GM19023 (cell line): Measurements from ENCODE around the gene SPEF1.

ENCODE experiments used
- ATAC-seq: cut with Tn5 transposase; IDR thresholded peaks from one replicate; pipeline ENCODE4 v1.9.1; 2021; ENCODE audit warnings: mild to moderate bottlenecking, moderate library complexity; ENCODE audit not compliant: unreplicated experiment

The SPEF1 gene

DNA sequence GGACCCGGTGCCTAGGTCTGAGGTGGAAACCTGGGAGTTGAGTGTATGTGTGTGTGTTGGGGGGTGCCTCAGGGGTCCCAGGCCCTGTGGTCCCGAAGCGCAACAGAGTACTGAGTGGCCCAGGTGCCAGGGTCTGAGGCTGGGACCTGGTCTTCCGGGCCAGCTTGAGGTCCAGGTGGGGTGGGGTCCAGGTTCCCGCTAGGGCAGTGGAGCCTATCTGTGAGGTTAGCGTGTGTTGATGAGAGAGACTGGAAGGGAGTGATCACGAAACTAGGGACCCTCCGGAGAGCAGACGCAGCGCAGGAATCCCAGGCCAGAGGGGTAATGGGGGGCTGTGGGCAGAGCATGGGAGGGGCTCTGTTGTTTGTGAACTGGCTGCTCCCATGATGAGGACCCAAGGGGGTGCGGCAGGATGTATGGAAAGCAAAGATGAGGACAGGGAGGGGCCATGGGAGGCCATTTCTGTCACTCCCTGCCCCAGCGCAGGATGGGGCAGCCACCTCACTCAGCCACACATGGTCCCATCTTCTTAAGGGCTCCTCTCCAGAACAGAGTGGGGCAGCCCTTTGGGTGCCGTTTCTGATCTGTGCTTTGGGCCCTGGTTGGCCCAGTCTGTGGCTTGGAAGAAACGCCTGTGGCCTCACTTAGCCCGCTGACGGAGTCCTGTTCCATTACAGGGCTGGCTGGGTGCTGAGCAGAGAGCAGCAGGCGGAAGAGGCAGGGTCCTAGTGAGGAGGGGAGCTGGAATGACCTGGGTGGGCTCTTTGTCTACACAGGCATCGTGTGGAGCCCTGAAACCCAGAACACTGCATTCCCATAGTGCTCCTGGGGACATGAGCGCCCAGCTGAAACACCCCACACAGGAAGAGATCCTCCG is 47.9 kb downstream of the SPEF1 start:
- no peak for ATAC-seq

DNA sequence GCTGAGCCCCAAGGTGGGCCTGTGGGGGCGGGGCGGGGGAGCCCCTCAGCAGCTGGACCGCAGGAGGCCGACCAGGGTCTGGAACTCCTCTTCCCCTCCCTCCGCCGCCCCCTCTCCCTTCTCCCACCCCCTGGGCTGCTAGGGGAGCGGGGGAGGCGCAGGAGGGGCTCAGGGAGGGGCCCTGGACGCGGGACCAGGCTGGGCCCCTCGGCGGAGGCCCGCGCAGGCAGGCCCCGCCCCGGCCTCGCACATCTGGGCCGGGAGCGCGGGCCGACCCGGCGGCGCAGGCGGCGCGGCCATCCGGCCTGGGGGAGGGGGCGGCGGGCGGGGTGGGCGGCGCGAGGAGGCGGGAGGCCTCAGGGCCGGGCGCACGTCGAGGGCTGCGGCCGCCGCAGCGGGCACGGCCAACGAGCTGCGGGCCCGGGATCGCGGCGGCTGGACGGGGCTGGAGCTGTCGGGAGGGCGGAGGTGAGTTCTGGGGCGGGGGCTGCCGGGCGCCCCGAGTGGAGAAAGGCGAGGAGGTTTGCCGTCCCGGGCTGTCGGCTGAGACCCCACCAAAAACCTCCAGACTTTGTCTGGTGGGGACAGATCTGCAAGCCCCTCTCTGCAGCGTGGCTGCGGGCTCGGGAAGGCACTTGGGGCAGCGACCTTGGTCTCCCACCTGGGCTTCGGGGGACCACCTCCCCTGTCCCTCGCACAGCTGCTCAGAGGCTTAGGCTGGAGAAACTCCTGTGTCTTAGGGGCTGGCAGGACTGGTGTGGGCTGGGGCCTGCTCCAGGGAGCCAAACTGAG is 48.7 kb downstream of the SPEF1 start, which contains the start of gene HSPA12B:
TSS of gene HSPA12B (plus strand) at position 359 of the 792 bp plus-strand sequence. CDS start 5,990 bp downstream, outside the sequence.
- ATAC-seq, result no peak

DNA sequence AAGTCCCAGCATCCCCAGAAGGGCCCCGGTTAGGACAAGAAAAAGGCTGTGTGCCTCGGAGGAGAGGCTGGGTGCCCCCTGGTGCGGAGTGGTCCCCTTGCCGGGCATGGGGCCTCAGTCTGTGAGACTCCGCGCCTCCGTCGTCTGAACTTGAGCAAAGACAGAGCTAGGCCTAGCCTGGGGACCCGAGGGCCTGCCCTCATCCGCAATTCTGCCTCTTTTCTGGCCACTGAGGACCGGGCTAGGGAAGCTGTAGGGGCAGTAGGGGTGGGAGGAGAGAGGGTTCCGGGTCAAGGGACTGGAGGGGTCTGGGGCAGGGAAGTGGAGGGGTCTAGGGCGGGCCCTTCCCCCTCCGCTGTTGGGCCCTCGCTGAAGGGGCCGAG is 49.3 kb downstream of the SPEF1 start:
- no peak for ATAC-seq

DNA sequence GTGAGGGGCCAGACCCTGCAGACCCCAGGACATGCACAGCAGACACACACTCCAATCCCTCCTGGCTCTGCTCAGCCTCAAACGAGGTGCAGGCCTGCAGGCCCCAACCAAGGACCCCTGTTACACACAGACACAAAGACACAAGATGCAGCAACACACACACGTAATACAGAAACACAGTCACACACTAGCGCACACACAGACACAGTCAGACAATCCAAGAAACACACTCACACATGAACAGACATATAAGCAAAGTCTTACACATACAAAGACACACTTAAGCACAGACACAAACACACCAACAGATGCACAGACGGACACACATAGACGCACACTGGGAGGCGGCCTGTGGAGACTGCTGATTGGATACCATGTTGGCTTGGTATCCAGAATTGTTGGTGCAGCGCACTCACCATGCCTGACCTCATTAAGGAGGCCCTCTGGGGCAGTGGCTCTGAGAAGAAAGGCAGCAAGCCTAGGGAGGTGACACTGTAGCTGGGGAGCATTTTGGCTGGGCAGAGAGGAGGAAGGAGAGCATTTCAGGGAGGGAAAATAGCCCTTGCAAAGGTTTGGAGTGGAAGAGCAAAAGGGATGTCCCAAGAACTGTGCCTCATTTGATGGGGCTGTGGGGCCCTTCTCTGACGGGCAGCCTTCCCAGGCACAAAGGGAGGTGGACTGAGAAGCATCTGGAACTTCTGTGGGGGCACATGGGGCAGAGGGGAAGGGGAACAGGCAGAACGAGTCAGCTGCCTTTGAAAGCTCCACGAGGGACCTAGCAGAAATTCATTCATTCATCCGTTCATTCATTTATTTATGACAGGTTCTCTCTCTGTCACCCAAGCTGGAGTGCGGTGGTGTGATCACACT is 50.2 kb downstream of the SPEF1 start:
- no peak for ATAC-seq

DNA sequence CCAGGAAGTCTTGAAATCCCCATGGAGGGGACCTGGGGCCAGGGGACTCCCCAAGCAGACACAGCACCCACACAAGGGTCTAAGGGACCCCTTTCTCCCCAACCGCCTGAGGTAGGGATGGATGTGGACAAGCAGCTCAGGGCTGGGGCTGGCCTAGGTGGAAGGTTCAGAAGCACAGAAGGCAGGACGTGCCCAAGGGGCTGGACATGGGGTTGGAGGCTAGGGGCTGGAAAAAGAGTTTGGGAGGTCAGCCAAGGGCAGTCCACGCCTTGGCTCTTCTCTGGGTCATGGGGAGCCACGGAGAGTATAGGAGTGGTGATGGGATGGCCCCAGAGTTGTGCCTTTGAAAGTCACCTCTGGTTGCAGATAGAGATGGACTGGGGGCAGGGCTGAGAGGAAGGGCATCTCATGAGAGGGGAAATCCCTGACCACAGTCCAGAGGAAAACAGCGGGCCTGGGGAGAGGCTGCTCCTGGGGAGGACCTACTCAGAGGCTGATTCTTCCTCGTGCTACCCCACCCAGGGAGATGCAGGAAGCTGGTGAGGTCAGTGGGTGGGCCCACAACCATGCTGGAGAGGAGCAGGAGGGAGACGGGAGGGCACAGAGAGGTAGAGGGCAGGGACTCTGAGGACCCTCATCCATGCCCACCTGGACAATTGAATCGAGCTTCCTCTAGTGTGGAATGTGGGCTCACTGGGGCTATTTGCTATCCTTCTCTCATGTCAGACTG is 51.3 kb downstream of the SPEF1 start:
- no peak for ATAC-seq

DNA sequence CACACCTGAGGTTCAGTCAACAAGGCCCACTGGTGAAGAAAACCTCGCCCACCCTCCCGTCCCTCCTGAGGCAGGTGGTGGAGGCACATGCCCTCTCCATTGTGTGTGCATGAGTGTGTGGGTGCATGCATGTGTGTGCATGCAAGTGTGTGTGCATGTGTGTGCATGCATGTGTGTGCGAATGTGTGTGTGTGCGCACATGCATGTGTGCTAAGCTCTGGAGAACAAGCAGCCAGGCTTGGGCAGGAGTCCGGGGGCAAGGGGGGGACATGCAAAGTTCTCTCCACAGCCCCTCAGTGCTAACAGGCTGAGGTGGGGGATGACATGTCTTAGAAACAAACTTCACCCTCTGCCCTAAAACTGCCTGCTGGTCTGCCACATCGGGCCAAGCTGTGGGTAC is 51.9 kb downstream of the SPEF1 start:
- no peak for ATAC-seq

DNA sequence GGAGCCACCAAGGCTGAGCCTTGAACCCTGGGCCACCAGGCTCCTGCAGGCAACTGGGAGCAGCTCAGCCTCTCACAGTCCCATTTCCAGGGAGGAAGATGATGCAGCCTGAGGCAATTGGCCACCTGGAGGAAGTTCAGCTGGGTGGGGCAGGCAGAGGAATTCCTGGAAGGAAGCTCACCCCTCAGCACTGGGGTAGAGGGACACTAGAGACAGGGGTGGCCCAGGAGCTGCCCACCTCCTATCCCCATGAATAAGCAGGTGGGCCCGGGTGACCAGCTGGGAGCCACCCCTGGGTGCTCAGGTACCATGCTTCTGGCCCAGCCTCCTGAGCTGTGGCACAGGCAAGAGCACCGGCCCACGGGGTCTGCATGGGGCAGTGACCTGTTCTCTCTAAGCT is 52.4 kb downstream of the SPEF1 start:
- no peak for ATAC-seq

DNA sequence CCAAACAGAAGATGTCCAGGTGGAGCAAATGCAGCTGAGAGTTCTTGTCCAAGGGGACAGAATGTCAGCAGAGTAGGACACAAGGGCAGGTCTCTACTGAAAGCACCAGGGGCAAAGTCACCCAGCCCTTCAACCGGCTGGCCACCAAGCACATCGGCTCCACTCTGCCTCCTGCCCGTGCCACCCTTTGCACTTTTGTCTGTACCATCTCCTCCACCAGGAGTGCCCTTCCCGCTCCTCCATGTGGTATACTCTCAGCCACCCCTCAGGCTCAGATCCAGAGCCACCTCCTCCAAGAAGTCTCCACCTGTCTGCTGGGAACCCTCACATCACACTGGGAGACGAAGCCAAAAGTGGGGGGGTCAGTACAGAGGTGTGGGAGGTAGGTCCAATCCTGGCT is 52.9 kb downstream of the SPEF1 start:
- ATAC-seq, result no peak
